Astrocyte of the hippocampus (primary cell): ENCODE measurements around the gene PSMA7.

Experiments
- DNase-seq: peaks from one replicate; pipeline ENCODE4 v3.0.0; 2011; ENCODE audit warnings: low read depth, low spot score

PSMA7 gene

DNA sequence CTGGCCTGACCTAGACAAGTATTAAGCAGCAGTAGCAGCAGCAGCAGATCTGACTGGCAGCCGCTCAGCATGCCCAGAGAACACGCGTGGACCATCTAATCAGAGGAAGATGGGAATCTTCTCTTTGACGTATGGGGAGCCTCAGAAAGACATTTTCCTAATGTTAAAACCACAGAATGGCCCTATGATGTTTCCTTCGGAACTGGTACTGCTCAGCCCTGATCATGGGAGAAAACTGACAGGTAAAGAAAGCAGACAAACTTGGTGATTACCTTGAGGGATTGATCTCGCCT is 6.2 kb downstream of the PSMA7 start:
- no peak for DNase-seq

DNA sequence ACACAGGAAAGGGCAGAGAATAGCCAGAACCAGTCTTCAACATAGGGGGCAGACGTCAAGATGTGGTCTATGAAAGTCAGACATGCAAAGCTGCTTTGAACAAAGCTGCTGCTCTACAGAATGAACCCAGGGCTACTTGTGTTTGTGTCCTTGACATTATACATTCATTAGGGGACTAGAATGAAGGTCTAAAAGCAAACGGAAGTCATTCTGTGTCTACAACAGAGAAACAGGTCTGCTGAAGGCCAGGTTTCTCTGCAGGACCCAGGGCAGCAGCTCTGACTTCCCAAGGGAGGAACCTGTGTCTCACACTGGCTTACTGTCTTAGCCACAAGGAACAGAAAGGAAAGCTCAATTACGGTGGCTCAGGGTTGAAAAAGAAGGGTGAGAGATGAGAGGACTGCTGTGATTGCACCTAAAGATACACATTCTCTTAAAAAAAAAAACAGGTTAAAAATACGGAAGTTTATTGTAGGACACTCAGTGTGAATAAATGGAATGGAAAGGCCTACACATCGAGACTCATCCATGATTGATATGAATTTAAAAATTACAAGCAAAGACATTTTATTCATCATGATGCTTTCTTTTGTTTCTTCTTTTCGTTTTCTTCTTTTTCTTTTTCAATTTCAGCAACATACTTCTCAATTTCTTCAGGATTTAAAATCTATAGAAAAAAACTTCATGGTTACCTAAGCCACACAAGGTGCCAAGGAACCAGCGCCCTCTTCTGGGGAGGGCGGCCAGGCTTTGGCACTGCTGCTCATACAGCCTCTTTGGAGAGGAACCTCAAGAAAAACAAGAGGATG is 6.7 kb downstream of the PSMA7 start:
- DNase-seq, result peak; percentile 85

DNA sequence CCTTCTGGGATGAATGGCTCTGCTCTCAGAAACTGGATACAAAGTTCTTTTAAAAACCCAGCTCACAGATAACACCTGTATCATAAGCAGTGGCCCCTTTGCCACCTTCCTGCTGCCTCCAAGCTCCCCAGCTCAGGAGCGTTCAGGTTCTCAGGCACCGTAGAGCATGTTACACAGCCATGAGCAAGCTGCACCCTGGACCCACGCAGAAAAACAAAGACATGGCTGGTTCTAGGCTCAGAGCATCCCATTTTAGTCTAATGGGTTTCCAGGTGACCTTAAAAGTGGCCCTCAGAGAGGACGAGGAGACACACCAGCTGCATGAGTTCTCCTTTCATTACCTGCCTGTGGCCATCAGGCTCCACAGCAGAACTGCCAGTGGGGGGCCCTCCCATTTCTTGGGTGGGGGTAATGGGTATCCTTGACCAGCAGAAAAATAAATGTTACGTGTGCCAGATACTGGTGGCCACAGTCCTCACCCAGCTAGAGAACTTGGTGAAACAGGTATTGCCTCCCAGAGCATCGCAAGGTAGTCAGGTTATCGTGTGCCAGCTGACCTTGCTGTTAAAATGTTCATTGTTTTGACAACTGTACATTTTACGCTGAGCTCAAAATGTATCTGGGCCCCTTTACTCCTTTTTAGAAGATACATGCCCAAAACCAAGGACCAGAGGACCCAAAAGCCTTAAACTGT is 7.5 kb downstream of the PSMA7 start:
- no peak for DNase-seq

DNA sequence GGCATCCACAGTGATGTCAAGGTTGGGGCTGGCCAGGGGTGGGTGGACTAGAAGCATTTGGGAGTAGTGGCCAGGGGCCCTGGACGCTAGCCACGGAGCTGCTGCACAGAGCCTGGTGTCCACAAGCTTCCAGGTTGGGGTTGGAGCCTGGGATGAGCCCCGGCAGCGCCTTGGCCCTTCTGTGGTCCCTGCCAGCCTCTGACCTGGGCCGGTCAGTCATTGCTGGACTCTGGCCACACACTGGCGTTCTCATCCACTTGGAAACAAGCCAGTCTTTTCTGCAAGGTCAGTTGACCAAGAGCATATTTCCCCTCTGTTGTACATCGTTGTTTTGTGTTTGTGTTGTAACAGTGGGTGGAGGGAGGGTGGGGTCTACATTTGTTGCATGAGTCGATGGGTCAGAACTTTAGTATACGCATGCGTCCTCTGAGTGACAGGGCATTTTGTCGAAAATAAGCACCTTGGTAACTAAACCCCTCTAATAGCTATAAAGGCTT is 8.4 kb downstream of the PSMA7 start:
- DNase-seq, result no peak

DNA sequence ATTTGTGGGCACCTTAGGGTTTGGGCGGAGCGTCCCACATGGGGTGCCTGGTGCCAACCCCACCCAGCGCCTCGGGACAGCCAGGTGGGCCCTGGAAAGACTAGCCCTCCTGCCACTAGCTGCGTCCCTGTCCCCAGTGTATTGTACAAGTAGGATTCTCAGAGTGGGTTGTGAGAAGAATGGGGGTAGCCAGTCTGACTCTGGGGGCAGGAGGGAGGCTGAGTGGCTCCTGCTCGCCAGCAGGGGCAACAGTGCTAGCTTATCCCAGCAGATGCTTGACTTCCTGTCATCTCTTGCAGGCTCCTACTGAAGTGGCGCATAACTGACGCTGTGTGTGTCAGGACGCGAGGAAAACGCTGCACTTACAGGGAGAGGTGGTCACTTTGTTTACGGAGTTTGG is 9.3 kb downstream of the PSMA7 start:
- no peak for DNase-seq

DNA sequence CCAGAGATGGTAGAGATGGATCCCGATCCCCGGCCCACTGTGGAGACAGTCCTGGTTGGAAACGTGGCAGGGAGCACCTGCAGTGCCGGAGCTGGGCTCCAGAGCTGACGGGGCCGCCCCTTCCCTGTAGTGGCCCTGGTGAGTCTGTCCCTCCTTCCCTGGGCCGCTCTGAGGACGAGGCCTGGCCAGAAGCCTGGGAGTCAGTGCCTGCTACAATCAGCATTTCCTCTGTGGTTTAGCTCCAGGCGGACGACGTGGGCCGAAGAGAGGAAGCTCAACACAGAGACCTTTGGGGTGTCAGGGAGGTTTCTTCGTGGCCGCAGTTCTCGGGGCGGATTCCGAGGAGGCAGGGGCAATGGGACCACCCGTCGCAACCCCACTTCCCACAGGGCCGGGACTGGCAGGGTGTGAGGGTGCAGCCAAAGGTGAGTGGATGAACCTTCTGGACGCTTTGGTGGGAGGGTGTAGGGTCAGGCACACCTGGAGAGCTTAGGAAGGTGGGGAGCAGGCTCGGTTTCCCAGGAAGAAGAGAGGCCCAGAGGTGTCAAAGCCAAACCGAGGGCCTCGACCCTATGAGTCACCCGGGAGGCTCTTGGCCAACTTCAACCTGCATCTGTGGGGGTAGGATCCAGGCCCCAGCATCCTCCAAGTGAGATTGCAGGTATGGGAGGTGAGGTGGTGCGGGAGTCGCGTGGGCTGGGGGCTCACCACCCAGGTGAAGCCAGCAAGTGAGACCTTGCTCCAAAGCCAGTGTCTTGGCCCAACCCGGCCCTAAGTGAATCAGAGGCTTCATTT is 9.9 kb downstream of the PSMA7 start:
- DNase-seq, result no peak

DNA sequence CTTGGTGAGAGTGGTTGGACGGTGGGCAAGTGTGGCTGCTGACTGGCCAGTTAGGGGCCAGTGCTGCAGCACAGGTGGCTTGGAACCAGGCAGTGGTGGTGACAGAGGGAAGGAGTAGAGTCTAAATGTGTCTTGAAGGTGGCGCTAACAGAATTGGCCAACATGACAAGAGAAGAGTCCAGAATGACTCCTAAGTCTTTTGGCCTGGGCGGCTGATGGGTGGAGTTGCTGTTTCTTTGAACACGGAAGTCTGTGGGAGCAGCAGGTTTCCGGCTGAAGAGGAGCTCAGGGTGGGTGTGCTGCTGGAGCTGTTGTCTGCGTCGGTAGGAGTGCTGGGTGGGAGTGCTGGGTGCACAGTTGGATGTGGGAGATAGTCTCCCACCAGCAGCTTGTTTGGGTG is 10.8 kb downstream of the PSMA7 start:
- DNase-seq, result no peak

DNA sequence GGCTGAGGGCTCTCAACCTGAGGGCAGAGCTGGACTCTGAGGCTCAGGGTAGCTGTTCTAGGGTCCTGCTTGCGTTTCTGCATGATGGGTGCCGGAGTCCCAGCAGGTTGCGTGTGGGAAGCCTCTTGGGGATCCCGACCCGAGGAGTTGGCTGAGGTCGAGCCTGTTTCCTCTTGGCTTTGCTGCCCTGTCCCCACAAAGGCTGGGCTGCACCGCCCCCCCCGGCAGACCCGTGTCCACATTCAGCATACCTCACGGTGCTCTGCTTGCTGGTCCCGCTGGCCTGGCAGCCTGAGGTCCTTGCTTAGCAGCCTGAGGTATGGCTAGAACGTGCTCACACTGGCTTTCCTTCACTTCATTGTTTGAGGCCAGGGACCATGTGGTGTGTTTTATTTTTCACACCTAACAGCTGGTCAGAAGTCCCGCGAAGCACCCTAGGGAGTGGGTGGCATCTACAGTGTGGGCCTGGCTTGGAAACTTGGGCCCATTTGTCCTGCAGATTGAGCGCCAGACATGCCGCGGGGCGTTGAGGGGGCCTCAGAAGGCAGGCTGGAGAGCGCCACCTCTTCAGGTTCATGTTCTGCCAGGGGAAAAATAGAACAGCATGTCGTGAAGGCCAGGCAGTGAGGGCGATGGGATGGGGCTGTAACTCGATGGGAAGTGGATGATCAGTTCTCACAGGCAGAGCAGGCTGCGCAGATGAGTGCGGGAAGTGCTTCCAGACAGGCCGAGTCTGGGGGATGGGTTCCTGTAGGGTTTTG is 11.5 kb downstream of the PSMA7 start:
- DNase-seq, result no peak

DNA sequence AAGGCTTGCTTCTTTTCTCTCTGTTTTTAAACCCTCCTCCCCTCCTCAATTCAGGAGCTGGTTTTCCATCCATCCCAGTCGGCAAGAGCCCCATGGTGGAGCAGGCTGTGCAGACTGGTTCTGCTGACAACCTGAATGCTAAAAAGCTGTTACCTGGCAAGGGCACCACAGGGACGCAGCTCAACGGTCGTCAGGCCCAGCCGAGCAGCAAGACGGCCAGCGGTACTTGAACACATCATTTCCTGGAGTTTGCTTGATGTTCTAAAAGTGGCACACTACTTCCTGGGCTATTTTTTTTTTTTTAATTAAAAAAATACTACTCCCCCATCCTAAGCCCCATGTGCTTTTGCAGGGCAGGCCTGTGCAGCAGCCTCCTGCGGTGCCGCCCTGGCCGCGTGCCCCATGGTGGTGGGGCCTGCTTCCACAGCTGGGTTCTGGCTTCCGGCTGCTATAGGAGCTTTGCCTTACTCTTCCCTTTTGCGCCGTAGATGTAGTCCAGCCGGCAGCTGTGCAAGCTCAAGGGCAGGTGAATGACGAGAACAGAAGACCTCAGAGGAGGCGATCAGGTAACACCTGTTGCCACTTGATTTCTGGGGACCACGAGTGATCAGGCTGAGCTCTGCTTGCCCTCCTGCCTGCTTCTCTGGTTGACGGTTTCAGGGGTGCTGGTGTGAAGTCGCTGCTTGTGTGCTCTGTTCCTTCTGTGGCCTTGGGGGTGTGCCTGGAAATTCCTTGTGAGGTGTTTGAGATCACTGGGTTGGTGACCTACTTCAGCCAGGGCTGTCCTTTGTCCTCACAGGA is 13.3 kb downstream of the PSMA7 start:
- no peak for DNase-seq

DNA sequence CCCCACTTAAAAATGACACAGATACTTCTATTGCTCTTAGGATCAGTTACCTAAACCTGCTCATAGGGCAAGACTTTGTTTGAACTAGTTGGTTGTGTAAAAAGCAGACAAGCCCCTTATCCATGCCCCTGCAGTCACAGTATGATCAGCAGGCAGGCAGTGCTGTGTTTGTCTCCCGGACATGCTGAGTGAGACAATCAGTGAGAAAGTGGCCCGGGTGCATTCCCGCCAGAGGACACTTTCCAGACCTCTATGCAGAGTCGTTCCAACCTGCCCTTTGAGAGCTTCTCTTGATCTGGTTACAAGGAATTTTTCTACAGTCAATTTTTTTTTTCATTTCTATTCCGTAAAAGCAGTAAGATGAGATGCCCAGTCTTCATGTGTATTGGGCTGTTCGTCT is 14.7 kb downstream of the PSMA7 start:
- no peak for DNase-seq

DNA sequence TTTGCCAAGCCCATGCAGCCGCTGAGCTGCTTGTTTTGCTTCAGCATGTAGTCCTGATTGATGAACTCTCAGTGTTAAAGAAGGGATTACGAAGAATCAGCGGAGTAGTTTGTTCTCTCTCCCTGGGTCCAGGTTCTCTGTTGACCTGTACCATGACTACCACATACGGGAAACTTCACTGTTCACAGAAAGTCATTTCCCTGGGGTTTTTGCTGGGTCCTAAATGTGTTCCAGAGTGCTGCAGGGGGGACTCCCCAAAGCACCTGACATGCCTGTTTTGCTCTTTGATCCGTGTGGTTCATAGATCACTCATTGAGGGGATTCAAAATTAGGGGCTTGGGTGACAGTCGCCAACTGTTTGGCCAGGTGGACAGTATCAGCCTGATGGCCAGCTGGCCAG is 15.4 kb downstream of the PSMA7 start:
- no peak for DNase-seq

DNA sequence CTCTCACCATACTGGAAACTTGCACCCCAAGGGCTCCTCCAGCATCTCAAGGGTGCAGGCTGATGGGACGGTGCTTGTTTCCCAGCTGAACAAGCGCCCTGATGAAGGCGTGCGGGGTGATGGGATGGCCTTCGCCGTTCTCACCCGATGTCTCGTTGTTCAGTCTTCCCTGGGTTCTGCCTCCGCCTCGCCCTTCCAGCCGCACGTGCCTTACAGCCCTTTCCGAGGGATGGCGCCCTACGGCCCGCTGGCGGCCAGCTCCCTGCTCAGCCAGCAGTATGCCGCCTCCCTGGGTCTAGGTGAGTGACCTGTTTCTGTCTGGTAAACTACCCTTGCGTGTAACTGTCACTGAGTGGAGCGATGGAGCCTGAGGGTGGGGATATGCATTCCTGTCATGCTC is 17.1 kb downstream of the PSMA7 start:
- no peak for DNase-seq

DNA sequence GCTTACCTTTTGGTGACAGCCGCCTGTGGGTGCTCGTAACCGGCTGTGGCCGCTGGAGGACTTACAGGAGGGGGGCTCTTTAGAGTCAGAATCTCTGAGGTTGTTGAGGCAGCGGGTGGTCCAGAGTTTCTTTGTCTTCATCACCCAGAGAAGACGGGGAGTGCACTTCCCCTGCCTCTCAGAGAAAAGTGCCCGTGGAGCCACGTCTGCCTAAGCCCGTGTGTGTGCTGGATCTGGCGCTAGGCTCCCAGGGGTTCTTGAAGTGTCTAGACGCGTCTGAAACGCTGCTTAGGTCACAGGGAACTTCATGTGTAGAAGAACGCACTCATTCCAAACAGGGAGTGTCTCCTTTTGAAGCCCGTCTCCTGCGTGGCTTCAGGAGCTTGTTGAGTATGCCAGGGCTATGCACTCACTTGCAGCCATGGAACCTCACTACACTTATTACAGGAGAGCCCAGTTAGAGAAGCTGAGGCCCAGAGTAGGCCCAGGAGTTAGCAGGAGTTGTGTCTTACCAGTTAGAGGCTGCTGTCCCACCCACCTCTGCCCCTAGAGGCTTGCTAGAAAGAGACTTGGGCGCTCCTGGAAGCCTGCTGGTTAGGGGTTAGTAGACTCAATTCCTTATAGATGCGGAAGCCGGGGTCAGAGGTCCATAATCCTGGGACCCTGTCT is 19.6 kb downstream of the PSMA7 start:
- DNase-seq, result peak; percentile 63

DNA sequence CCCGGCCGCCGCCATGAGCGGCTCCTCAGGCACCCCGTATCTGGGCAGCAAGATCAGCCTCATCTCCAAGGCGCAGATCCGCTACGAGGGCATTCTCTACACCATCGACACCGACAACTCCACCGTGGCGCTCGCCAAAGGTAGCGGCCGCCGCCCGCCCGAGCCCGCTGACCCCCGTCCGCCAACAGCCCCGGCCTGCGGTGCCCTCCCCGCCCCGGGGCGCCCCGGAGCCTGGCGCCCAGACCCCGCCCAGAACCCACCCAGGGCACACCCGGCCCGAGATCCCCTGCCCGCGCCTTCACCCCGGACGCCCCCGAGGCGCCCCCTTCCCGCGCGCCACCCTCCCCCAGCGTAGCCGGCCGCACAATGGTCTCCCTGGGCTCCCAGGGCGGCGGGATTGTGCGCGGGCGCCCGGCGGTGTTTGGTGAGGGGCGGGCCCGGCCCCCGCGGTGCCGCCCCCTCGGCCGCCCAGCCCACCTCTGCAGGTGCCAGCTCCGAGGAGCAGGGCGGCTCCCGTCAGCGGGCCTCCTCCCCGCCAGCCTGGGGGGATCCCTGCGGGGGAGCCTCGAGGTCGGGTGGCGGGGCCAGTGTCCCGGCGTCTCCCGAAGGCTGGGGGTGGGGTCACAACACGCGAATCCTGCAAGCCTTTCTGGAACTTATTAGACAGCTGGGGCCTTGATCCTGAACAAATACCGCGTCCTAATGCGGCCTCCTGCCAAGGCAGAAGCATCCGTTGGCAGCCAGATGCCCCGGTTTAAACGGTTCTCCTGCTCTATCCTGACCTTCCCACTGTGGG is 20.3 kb downstream of the PSMA7 start:
- peak; percentile 59 for DNase-seq

DNA sequence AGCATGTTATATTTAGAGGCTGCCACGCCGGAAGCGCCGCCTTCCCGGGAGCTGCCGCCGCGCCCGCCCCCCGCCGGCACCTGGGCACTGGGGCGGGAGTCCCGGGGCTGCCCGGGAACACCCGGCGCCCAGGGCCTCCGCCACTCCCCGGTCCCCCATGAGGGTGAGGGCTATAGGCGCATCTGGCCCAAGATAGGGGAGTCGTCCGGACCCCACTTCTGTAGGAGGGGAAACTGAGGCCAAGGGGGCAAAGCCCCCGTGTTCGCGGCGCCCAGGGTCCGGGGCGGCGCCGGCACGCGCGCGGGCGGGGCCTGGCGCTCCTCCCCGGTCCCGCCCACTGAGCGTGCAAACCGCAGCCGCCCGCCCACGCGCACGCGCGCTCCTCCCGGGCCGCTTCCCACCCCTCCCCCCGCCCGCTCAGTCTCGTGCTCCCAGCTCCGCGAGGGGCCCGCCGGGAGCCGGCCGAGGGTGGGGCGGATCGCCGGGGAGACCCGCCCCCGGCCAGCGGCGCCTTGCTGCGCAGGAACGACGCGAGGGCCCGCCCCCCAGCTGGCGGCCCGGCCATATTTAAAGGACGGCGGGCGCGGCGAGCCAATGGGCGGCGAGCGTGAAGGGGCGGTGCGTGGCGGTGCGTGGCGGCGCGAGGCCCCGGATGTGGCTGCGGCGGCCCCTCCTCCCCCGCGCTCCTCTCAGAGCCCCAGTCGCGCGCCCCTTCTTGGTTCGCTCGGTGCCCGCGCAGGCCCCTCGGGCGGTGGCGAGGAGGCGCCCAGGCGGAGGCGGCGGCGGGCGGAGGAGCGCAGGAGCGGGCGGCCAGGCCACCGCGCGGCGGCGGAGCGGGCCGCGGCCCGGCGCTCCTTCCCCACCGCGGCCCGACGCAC is 21.2 kb downstream of the PSMA7 start, which contains the start of gene LSM14B:
LSM14B (plus strand) TSS at position 700 of the 878 bp plus-strand sequence. CDS start 192 bp downstream, outside the sequence.
- peak; percentile 100 for DNase-seq

DNA sequence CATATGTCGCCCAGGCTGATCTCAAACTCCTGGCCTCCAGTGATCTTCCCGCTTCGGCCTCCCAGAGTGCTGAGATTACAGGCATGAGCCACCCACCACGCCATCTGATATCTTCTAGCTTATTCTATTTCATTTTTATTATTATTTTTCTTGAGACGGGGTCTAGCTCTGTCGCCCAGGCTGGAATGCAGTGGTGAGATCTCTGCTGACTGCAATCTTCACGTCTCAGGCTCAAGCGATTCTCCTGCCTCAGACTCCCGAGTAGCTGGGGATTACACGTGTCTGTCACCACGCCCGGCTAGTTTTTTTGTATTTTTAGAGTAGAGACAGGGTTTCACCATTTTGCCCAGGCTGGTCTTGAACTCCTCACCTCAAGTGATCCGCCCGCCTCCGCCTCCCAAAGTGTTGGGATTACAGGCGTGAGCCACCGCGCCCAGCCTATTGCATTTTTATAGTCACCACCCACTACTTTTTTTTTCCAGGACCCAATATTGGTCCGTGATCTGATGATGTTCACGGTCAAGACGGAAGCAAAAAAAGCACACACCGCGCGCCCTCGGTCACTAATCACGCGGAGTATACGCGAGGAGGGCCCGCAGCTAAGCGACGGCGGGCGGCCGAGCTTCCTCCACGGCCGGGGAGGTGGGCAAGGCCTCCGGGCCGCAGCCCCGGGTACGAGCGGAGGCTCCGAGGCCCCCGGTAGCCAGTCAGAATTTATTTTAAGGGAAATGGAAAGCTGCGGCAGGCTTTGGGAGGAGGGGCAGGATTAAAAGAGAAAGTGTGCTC is 22.0 kb downstream of the PSMA7 start:
- no peak for DNase-seq

DNA sequence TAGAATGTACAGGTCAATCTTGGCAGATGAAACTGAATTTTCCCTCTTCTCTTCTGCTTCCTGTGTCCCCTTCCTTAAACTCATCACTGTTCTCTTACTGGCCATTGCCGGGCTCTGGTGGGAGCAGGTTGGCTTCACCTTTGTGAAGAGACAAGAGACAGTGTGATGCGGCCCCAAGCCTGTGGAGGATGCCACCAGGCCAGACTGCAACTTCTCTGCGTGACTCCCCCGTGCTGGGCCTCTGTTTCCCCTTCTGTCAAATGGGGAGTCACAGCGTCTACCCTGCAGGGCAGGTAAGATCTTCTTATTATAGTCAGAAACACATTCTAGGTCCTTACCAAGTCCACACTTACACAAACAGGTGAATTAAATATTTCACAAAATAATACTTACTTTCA is 22.8 kb downstream of the PSMA7 start:
- DNase-seq, result no peak
